ENCODE results near the gene MFAP3. TPM values are rescaled to one million over a fixed set of nuclear protein-coding genes. Genes with fewer than 3 reads are reported as not detected.

The MFAP3 gene
- total and polyA plus RNA-seq, 2 of the 13 experiments (the other 11 are each of a cell fraction or from before 2014, with no cell fraction given) = 12.1 to 28.3 TPM

DNA sequence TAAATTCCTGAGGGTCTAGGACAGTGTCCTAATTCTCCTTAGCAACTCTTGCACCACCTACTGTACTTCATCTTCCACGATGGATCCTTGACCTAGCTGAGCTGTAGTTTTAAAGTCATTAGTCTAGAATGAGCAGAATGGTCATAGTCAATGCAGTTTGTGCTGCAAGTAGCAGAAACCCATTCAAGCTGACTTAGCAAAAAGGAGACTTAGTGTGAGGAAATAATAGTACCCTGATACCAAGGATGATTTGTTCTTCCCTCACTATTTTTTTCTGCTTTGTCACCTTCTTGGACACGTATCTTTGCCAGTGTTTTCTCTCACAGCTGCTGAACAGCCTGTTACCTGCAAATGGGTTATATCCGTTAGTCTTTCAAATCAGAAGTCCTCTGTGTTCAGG is 5.3 kb downstream of the MFAP3 start:
- intact Hi-C loops (cut with micrococcal nuclease; ENCODE audit: unreplicated experiment) (no loop called here), in situ Hi-C loops (cut with HindIII; ENCODE audit: extremely low pct_ligation_motif_present, low pct_unique_long_range_greater_than_20kb) (no loop called here)
- Histone ChIP-seq H3K36me3 (replicated peaks in 1 of 2; ENCODE audit: control insufficient read depth in 1 of 2, insufficient read depth in 2 of 2, low read length in 2 of 2) (peaks cover 0 to 1% of the 10 kb centered on the region in 2 experiments; a peak in 2 of 5 replicates), H3K4me2 (ENCODE audit: low read depth, low read length) (no peak overlapping the region), H3K79me2 (ENCODE audit: insufficient read depth, low read length) (peaks cover 13% of the 10 kb centered on the region), H3K9me3 (ENCODE audit: low read length) (no peaks in the 10 kb centered on the region), H4K20me1 (ENCODE audit: insufficient read depth, low read length) (no peaks in the 10 kb centered on the region), H3K27ac (ENCODE audit: extremely low read length, insufficient read depth, low read length) (no peak overlapping the region), H2AFZ (ENCODE audit: low read length) (no peak overlapping the region), H3K9ac (ENCODE audit: insufficient read depth, low read depth, low read length) (no peak overlapping the region), H3K27me3 (ENCODE audit: control insufficient read depth in 1 of 2, insufficient read depth in 2 of 2, low read length in 2 of 2) (no peaks in the 10 kb centered on the region; a peak in 1 of 5 replicates), H3K4me3 (replicated peaks in 1 of 3; ENCODE audit: insufficient read depth in 1 of 3, low read depth in 2 of 3, low read length in 3 of 3) (no peak overlapping the region), H3K4me1 (ENCODE audit: insufficient read depth, low read length) (peaks cover 20% of the 10 kb centered on the region)
- ChIA-PET POLR2A (no interaction called here), CTCF (ENCODE audit: low intra/inter-chr PET ratio, low total read pairs) (no interaction called here)
- WGBS (ENCODE audit: low lambda C conversion rate) = 87% methylated on average over 3 of the region's 3 CpGs
- ATAC-seq = no peak
- no peak for DNase-seq (ENCODE audit: low spot score)
- no peak for FAIRE-seq
- TF ChIP-seq MAFF (IDR thresholded peaks at IDR 0.05; ENCODE audit: low read depth, low read length) (peak; percentile 93), RBFOX2 (IDR thresholded peaks at IDR 0.05; ENCODE audit: low read depth, low read length) (0 out of 2 replicates have a peak, but pooled peaks have one; percentile 21), CHD2 (IDR thresholded peaks at IDR 0.05; ENCODE audit: low read depth, low read length) (no peak), MAFK (conservative IDR thresholded peaks at IDR 0.05 in 1 of 2, IDR thresholded peaks at IDR 0.05 in 1 of 2; ENCODE audit: low read length in 2 of 2) (peak; percentile 88 to 92)
- BruUV-seq (replicated peaks) = no TSS peak

DNA sequence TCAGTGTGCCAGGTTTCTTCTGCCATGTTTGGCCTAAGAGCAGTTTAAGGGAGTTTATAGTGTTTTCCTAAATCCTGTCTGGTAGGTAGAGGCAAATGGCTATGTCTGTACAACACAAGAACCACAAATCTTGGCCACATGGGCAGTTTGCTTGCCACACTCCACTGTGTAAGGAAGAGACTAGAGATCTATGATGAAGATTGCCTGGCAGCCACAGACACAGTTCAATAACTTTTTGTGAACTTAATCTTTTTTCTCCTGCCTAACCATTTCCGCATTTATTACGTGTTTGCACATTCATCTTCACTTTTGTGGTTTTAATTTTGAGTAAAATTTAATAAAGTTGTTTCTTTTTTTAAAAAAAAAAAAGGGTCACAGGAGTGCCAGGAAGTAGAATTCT is 5.8 kb downstream of the MFAP3 start:
- DNase-seq (ENCODE audit: low spot score) (no peak), ATAC-seq (no peak), FAIRE-seq (no peak)
- WGBS (ENCODE audit: low lambda C conversion rate) = 96% methylated on average over 2 of the region's 2 CpGs
- peaks cover 8% of the 10 kb centered on the region for H3K79me2 ChIP-seq (ENCODE audit: insufficient read depth, low read length)
- no peak overlapping the region for H2AFZ ChIP-seq (ENCODE audit: low read length)
- intact Hi-C loops (cut with micrococcal nuclease; ENCODE audit: unreplicated experiment) (no loop called here), in situ Hi-C loops (cut with HindIII; ENCODE audit: extremely low pct_ligation_motif_present, low pct_unique_long_range_greater_than_20kb) (no loop called here)
- H4K20me1 ChIP-seq (ENCODE audit: insufficient read depth, low read length) = no peaks in the 10 kb centered on the region
- H3K4me2 ChIP-seq (ENCODE audit: low read depth, low read length) = no peak overlapping the region
- no peaks in the 10 kb centered on the region for H3K9me3 ChIP-seq (ENCODE audit: low read length)
- peaks cover 0 to 1% of the 10 kb centered on the region in 2 experiments; a peak in 2 of 5 replicates for H3K36me3 ChIP-seq (replicated peaks in 1 of 2; ENCODE audit: control insufficient read depth in 1 of 2, insufficient read depth in 2 of 2, low read length in 2 of 2)
- no peak overlapping the region for H3K27ac ChIP-seq (ENCODE audit: extremely low read length, insufficient read depth, low read length)
- no peak overlapping the region for H3K4me3 ChIP-seq (replicated peaks in 1 of 3; ENCODE audit: insufficient read depth in 1 of 3, low read depth in 2 of 3, low read length in 3 of 3)
- no peaks in the 10 kb centered on the region for H3K27me3 ChIP-seq (ENCODE audit: control insufficient read depth in 1 of 2, insufficient read depth in 2 of 2, low read length in 2 of 2)
- POLR2A ChIA-PET = no interaction called here
- H3K9ac ChIP-seq (ENCODE audit: insufficient read depth, low read depth, low read length) = no peak overlapping the region
- BruUV-seq (replicated peaks) = no TSS peak
- CTCF ChIA-PET (ENCODE audit: low intra/inter-chr PET ratio, low total read pairs) = no interaction called here
- H3K4me1 ChIP-seq (ENCODE audit: insufficient read depth, low read length) = peaks cover 20% of the 10 kb centered on the region
- TF ChIP-seq CC2D1A (CRISPR knock-in tag; IDR thresholded peaks at IDR 0.05) (no peak), ZNF761 (CRISPR knock-in tag; conservative IDR thresholded peaks at IDR 0.05) (no peak), ZNF256 (CRISPR knock-in tag; conservative IDR thresholded peaks at IDR 0.05) (no peak), ZNF577 (CRISPR knock-in tag; IDR thresholded peaks at IDR 0.05; ENCODE audit: borderline replicate concordance, low read depth) (no peak), MTA1 (CRISPR knock-in tag; IDR thresholded peaks at IDR 0.05; ENCODE audit: borderline replicate concordance) (no peak), SMARCE1 (IDR thresholded peaks at IDR 0.05; ENCODE audit: borderline replicate concordance) (no peak), GTF3A (CRISPR knock-in tag; conservative IDR thresholded peaks at IDR 0.05) (no peak), CHD2 (IDR thresholded peaks at IDR 0.05; ENCODE audit: low read depth, low read length) (no peak)
- TF ChIP-seq, protein P1, sequence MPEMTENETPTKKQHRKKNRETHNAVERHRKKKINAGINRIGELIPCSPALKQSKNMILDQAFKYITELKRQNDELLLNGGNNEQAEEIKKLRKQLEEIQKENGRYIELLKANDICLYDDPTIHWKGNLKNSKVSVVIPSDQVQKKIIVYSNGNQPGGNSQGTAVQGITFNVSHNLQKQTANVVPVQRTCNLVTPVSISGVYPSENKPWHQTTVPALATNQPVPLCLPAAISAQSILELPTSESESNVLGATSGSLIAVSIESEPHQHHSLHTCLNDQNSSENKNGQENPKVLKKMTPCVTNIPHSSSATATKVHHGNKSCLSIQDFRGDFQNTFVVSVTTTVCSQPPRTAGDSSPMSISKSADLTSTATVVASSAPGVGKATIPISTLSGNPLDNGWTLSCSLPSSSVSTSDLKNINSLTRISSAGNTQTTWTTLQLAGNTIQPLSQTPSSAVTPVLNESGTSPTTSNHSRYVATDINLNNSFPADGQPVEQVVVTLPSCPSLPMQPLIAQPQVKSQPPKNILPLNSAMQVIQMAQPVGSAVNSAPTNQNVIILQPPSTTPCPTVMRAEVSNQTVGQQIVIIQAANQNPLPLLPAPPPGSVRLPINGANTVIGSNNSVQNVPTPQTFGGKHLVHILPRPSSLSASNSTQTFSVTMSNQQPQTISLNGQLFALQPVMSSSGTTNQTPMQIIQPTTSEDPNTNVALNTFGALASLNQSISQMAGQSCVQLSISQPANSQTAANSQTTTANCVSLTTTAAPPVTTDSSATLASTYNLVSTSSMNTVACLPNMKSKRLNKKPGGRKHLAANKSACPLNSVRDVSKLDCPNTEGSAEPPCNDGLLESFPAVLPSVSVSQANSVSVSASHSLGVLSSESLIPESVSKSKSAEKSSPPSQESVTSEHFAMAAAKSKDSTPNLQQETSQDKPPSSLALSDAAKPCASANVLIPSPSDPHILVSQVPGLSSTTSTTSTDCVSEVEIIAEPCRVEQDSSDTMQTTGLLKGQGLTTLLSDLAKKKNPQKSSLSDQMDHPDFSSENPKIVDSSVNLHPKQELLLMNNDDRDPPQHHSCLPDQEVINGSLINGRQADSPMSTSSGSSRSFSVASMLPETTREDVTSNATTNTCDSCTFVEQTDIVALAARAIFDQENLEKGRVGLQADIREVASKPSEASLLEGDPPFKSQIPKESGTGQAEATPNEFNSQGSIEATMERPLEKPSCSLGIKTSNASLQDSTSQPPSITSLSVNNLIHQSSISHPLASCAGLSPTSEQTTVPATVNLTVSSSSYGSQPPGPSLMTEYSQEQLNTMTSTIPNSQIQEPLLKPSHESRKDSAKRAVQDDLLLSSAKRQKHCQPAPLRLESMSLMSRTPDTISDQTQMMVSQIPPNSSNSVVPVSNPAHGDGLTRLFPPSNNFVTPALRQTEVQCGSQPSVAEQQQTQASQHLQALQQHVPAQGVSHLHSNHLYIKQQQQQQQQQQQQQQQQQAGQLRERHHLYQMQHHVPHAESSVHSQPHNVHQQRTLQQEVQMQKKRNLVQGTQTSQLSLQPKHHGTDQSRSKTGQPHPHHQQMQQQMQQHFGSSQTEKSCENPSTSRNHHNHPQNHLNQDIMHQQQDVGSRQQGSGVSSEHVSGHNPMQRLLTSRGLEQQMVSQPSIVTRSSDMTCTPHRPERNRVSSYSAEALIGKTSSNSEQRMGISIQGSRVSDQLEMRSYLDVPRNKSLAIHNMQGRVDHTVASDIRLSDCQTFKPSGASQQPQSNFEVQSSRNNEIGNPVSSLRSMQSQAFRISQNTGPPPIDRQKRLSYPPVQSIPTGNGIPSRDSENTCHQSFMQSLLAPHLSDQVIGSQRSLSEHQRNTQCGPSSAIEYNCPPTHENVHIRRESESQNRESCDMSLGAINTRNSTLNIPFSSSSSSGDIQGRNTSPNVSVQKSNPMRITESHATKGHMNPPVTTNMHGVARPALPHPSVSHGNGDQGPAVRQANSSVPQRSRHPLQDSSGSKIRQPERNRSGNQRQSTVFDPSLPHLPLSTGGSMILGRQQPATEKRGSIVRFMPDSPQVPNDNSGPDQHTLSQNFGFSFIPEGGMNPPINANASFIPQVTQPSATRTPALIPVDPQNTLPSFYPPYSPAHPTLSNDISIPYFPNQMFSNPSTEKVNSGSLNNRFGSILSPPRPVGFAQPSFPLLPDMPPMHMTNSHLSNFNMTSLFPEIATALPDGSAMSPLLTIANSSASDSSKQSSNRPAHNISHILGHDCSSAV (CRISPR knock-in tag; IDR thresholded peaks at IDR 0.05; ENCODE audit: borderline replicate concordance) = no peak
